Peyer's patch (tissue), 4 donors: Measurements from ENCODE around the gene SNHG17. TPM values are rescaled to one million over a fixed set of nuclear protein-coding genes. Genes with fewer than 3 reads are reported as not detected.

Experiments
- small RNA-seq, 2 donors: library from RNA; depleted of rRNA; stranded (forward); fragments of <200 nt; gene quantifications; one replicate each; pipeline ENCODE3, GENCODE V24; 2016
- total RNA-seq, 4 donors: library from RNA; depleted of rRNA; stranded (reverse); fragments of >200 nt; gene quantifications; one replicate each; pipeline ENCODE4 v1.1.0, GENCODE V29; 2016

SNHG17 gene
- total RNA-seq, 4 donors from 2014 or later, result 19.3 to 54.5 (median 48.3) TPM

Small RNA genes lying within 50 kb of the gene (small RNA-seq; reads per million reads assigned to genes)
- gene RF00056 (0 reads per million in 2 donors), gene SNORA60 (11.5 to 13.0 reads per million in 2 donors), gene SNORA71A (24.7 to 49.2 reads per million in 2 donors), gene SNORA71B (6.4 to 24.9 reads per million in 2 donors), gene SNORA71C (6.5 to 6.9 reads per million in 2 donors), gene SNORA71D (240 to 465 reads per million in 2 donors), gene SNORA71E (0 reads per million in 2 donors)

Other genes starting within 250 kb of the SNHG17 start
- 1 to 10 TPM in 2 of 4 donors, under 1 TPM in 2; 0.35 to 4.1 (median 2.0) TPM for gene KIAA1755, start 174.6 kb downstream of the SNHG17 start, total RNA-seq
- gene BPI, start 131.2 kb downstream of the SNHG17 start, total RNA-seq, result not detected
- not detected for gene LBP, start 88.8 kb downstream of the SNHG17 start, total RNA-seq
- gene RALGAPB, start 37.5 kb upstream of the SNHG17 start, total RNA-seq, result 10 to 100 TPM; 54.7 to 69.2 (median 61.1) TPM
- not detected for gene ADIG, start 145.9 kb upstream of the SNHG17 start, total RNA-seq
- gene ARHGAP40, start 166.5 kb upstream of the SNHG17 start, total RNA-seq, result not detected